A673 (cell line): ENCODE results near the gene ABCA12. TPM values are rescaled to one million over a fixed set of nuclear protein-coding genes. Genes with fewer than 3 reads are reported as not detected.
A peak's percentile ranks its signal among the peaks of the same experiment; 100 is the strongest.

Source experiments
- BruUV-seq: library from RNA; stranded (reverse); fragments of 400-500 nt; replicated peaks from 2 replicates; lab custom pipeline; 2021; lab: Mats Ljungman, UMichigan
- CTCF ChIA-PET: fragments of 300-600 bp; sonication (Branson Sonifier 250); formaldehyde crosslinking; loops from one replicate; lab custom pipeline; 2022; ENCODE audit warnings: antibody characterized with exemption; lab: Charles Lee
- POLR2A ChIA-PET: fragments of 300-600 bp; sonication (Branson Sonifier 250); formaldehyde crosslinking; loops from one replicate; lab custom pipeline; 2022; ENCODE audit warnings: antibody characterized with exemption; ENCODE audit not compliant: low non-redundant PET; lab: Charles Lee
- DNase-seq: peaks from one replicate; pipeline ENCODE4 v3.0.0-alpha.2; 2015; ENCODE audit warnings: low spot score
- H3K27ac ChIP-seq: fragments of 200-600 bp; sonication (generic); 2 replicates; pipeline ENCODE4 v1.5.1; 2016; ENCODE audit warnings: mixed run types, low read depth, mild to moderate bottlenecking, mixed read lengths, antibody characterized with exemption, low read length; ENCODE audit not compliant: poor library complexity, severe bottlenecking
- H3K27me3 ChIP-seq: fragments of 200-600 bp; sonication (generic); replicated peaks from 2 replicates; pipeline ENCODE4 v1.6.1; 2017; ENCODE audit warnings: mixed run types, low read depth, mild to moderate bottlenecking, mixed read lengths, antibody characterized with exemption, low read length; ENCODE audit not compliant: insufficient read depth, poor library complexity
- H3K36me3 ChIP-seq: fragments of 200-600 bp; sonication (generic); 2 replicates; pipeline ENCODE4 v1.6.1; 2016; ENCODE audit warnings: mixed run types, mild to moderate bottlenecking, mixed read lengths, antibody characterized with exemption, low read length; ENCODE audit not compliant: insufficient read depth, poor library complexity, severe bottlenecking
- H3K4me1 ChIP-seq: fragments of 200-600 bp; sonication (generic); 2 replicates; pipeline ENCODE4 v1.6.1; 2017; ENCODE audit warnings: mixed run types, mild to moderate bottlenecking, mixed read lengths, antibody characterized with exemption, low read length; ENCODE audit not compliant: insufficient read depth, poor library complexity, severe bottlenecking
- H3K4me3 ChIP-seq: fragments of 200-600 bp; sonication (generic); 2 replicates; pipeline ENCODE4 v1.5.1; 2016; ENCODE audit warnings: low read depth, mixed run types, mild to moderate bottlenecking, mixed read lengths, low read length; ENCODE audit not compliant: poor library complexity, severe bottlenecking
- H3K9me3 ChIP-seq: fragments of 200-600 bp; sonication (generic); 2 replicates; pipeline ENCODE4 v1.6.1; 2016; ENCODE audit warnings: mixed run types, low read depth, mild to moderate bottlenecking, mixed read lengths, antibody characterized with exemption, low read length; ENCODE audit not compliant: poor library complexity, severe bottlenecking
- CTCF ChIP-seq: fragments of 300-800, 200-600 bp; sonication (generic); conservative IDR thresholded peaks from 2 replicates; pipeline ENCODE4 v1.5.1; 2017; ENCODE audit warnings: low read depth, mild to moderate bottlenecking, antibody characterized with exemption, low read length, moderate library complexity, mixed read lengths
- EZH2 ChIP-seq: fragments of 200-600 bp; sonication (generic); IDR thresholded peaks from 2 replicates; pipeline ENCODE4 v1.6.1; 2017; ENCODE audit warnings: borderline replicate concordance, low read depth, mild to moderate bottlenecking, mixed read lengths, antibody characterized with exemption, low read length; ENCODE audit not compliant: poor library complexity, severe bottlenecking
- intact Hi-C: fragments of 100-400 bp; cut with micrococcal nuclease; formaldehyde crosslinking; loops from one replicate; pipeline ENCODE4 v1.10.0; 2022; ENCODE audit not compliant: unreplicated experiment
- total RNA-seq: library from RNA; stranded (reverse); gene quantifications from 2 replicates; pipeline ENCODE4 v1.2.3, GENCODE V29; 2021

ABCA12 gene
- total RNA-seq, 1 experiment from 2014 or later: not detected

GRCh38 chr2:215036314-215036713, 102.1 kb downstream of the ABCA12 start:
- Histone ChIP-seq H3K27ac (no peak overlapping the region), H3K4me3 (no peak overlapping the region), H3K9me3 (no peaks in the 10 kb centered on the region), H3K27me3 (no peaks in the 10 kb centered on the region), H3K4me1 (peaks cover 7% of the 10 kb centered on the region), H3K36me3 (no peaks in the 10 kb centered on the region)
- DNase-seq: no peak
- TF ChIP-seq CTCF (no peak), EZH2 (no peak)
- ChIA-PET CTCF (no interaction called here), POLR2A (no interaction called here)
- no TSS peak for BruUV-seq
- intact Hi-C loops: no loop called here

- Histone ChIP-seq H3K27ac (no peak overlapping the region), H3K4me1 (peaks cover 7% of the 10 kb centered on the region), H3K27me3 (no peaks in the 10 kb centered on the region), H3K4me3 (no peak overlapping the region), H3K36me3 (no peaks in the 10 kb centered on the region), H3K9me3 (no peaks in the 10 kb centered on the region)
- CTCF ChIA-PET: no interaction called here
- POLR2A ChIA-PET: no interaction called here
- intact Hi-C loops: no loop called here
- TF ChIP-seq CTCF (no peak), EZH2 (no peak)
- BruUV-seq: no TSS peak
- no peak for DNase-seq
These were observed 104.3 kb downstream of the ABCA12 start for GRCh38 chr2:215034154-215034553.

GRCh38 chr2:215032153-215032552, 106.3 kb downstream of the ABCA12 start:
- DNase-seq: peak; percentile 9
- CTCF ChIA-PET: no interaction called here
- no TSS peak for BruUV-seq

More at GRCh38 chr2:215032153-215032552, 106.3 kb downstream of the ABCA12 start:
- TF ChIP-seq EZH2: no peak
- TF ChIP-seq CTCF: no peak
- no peaks in the 10 kb centered on the region for H3K36me3 ChIP-seq
- no peaks in the 10 kb centered on the region for H3K27me3 ChIP-seq
- peaks cover 7% of the 10 kb centered on the region for H3K4me1 ChIP-seq
- intact Hi-C loops: no loop called here
- POLR2A ChIA-PET: no interaction called here
- H3K4me3 ChIP-seq: no peak overlapping the region
- no peaks in the 10 kb centered on the region for H3K9me3 ChIP-seq
- no peak overlapping the region for H3K27ac ChIP-seq
